ENCODE measurements around the gene SEMA3B.

DNA sequence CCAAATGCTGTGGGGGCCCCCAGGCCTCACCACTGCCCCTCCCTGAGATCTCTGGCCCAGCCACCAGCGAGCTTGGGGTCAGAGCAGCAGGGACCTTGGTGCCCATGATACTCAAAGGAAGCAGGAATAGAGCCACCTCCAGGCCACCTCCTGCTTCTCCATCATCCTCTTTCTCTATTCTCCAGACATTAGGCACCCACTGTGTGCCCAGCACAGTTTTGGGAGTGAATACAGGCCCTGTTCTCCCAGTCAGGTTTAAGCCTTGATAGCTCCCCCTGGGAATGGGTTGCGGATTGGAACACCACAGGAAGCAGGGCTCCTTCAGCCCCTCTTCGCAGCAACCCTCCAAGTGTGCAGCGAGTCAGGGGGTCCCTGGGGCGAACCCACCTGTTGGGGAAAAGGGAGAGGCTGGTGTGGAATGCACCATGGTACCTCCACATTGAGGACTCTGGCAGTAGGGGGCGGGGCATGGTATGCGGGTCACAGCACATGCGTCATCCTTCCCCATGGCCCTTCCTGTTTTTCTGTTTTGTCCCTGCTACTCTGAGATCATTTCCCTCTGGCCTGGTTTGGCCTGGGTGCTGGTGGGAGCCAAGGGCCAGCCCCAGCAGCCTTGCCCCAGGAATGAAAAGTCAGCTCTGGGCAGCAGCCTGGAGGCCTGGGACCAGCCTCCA lies 14.2 kb upstream of the SEMA3B start:
- TF ChIP-seq, protein P1, sequence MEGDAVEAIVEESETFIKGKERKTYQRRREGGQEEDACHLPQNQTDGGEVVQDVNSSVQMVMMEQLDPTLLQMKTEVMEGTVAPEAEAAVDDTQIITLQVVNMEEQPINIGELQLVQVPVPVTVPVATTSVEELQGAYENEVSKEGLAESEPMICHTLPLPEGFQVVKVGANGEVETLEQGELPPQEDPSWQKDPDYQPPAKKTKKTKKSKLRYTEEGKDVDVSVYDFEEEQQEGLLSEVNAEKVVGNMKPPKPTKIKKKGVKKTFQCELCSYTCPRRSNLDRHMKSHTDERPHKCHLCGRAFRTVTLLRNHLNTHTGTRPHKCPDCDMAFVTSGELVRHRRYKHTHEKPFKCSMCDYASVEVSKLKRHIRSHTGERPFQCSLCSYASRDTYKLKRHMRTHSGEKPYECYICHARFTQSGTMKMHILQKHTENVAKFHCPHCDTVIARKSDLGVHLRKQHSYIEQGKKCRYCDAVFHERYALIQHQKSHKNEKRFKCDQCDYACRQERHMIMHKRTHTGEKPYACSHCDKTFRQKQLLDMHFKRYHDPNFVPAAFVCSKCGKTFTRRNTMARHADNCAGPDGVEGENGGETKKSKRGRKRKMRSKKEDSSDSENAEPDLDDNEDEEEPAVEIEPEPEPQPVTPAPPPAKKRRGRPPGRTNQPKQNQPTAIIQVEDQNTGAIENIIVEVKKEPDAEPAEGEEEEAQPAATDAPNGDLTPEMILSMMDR (IDR thresholded peaks at IDR 0.05), result no peak
- TF ChIP-seq POLR2A (IDR thresholded peaks at IDR 0.05; ENCODE audit: low read depth), result no peak

Measured in esophagus muscularis mucosa (tissue), 3 donors.